ENCODE data around the gene TRAPPC1.

DNA sequence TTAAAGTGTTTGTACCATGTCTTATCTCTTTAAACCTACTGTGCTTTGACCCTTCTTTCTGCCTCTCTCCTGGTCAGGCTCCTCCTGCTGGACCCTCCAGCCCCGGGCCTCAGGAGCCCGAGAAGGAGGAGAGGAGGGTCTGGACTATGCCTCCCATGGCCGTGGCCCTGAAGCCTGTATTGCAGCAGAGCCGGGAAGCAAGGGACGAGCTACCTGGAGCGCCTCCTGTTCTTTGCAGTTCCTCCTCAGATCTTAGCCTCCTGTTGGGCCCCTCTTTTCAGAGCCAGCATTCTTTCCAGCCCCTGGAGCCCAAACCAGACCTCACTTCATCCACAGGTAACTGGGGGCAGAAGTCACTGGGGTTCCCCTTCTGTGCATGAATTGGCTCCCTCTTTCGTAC is 13.9 kb upstream of the TRAPPC1 start:
- TF ChIP-seq, protein P1, sequence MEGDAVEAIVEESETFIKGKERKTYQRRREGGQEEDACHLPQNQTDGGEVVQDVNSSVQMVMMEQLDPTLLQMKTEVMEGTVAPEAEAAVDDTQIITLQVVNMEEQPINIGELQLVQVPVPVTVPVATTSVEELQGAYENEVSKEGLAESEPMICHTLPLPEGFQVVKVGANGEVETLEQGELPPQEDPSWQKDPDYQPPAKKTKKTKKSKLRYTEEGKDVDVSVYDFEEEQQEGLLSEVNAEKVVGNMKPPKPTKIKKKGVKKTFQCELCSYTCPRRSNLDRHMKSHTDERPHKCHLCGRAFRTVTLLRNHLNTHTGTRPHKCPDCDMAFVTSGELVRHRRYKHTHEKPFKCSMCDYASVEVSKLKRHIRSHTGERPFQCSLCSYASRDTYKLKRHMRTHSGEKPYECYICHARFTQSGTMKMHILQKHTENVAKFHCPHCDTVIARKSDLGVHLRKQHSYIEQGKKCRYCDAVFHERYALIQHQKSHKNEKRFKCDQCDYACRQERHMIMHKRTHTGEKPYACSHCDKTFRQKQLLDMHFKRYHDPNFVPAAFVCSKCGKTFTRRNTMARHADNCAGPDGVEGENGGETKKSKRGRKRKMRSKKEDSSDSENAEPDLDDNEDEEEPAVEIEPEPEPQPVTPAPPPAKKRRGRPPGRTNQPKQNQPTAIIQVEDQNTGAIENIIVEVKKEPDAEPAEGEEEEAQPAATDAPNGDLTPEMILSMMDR (IDR thresholded peaks at IDR 0.05): no peak
- TF ChIP-seq POLR2A (IDR thresholded peaks at IDR 0.05): no peak

Data from stomach (tissue), 4 donors.